Mesendoderm (in vitro differentiated cells): ENCODE results near the gene CDK9.
A peak's percentile ranks its signal among the peaks of the same experiment; 100 is the strongest.
"Not testable (repeated sequence)": the region's sequence is repeated elsewhere in the genome, so short reads cannot be mapped to it uniquely, and the experiment has no call there.

ENCODE experiments used
- DNase-seq: peaks from one replicate; pipeline ENCODE4 v3.0.0; 2013
- H2AK5ac ChIP-seq: 2 replicates; pipeline ENCODE4 v1.6.1; 2013; ENCODE audit warnings: low read length, inconsistent platforms
- H2BK120ac ChIP-seq: 2 replicates; pipeline ENCODE4 v1.6.1; 2013; ENCODE audit warnings: low read depth, mild to moderate bottlenecking, low read length, moderate library complexity, mixed read lengths
- H2BK15ac ChIP-seq: replicated peaks from 2 replicates; pipeline ENCODE4 v1.6.1; 2013; ENCODE audit warnings: low read depth, mild to moderate bottlenecking, moderate library complexity
- H2BK5ac ChIP-seq: 2 replicates; pipeline ENCODE4 v1.6.1; 2013; ENCODE audit warnings: low read length, inconsistent platforms
- H3K18ac ChIP-seq: 2 replicates; pipeline ENCODE4 v1.6.1; 2013; ENCODE audit warnings: mild to moderate bottlenecking, low read length, mixed read lengths
- H3K23ac ChIP-seq: one replicate; pipeline ENCODE4 v1.6.1; 2013; ENCODE audit warnings: low read length
- H3K27ac ChIP-seq: 2 replicates; pipeline ENCODE4 v1.5.1; 2013; ENCODE audit warnings: low read depth, mild to moderate bottlenecking, inconsistent platforms, low read length, moderate library complexity
- H3K27me3 ChIP-seq: 2 replicates; pipeline ENCODE4 v1.6.1; 2013; ENCODE audit warnings: low read length, control low read depth, mild to moderate bottlenecking, inconsistent platforms; ENCODE audit not compliant: insufficient read depth, poor library complexity
- H3K36me3 ChIP-seq: 2 replicates; pipeline ENCODE4 v1.6.1; 2013; ENCODE audit warnings: low read length, inconsistent platforms; ENCODE audit not compliant: control insufficient read depth, insufficient read depth
- H3K4ac ChIP-seq: one replicate; pipeline ENCODE4 v1.6.1; 2013; ENCODE audit warnings: low read depth, mild to moderate bottlenecking, low read length, moderate library complexity
- H3K4me1 ChIP-seq: 2 replicates; pipeline ENCODE4 v1.6.1; 2013; ENCODE audit warnings: low read depth, low read length, inconsistent platforms; ENCODE audit not compliant: control insufficient read depth
- H3K4me2 ChIP-seq: 2 replicates; pipeline ENCODE4 v1.6.1; 2013; ENCODE audit warnings: low read length
- H3K4me3 ChIP-seq: 2 replicates; pipeline ENCODE4 v1.5.1; 2013; ENCODE audit warnings: mild to moderate bottlenecking, low read length
- H3K56ac ChIP-seq: one replicate; pipeline ENCODE4 v1.6.1; 2013; ENCODE audit warnings: low read length
- H3K79me1 ChIP-seq: 2 replicates; pipeline ENCODE4 v1.6.1; 2013; ENCODE audit warnings: low read length, inconsistent platforms
- H3K79me2 ChIP-seq: 2 replicates; pipeline ENCODE4 v1.6.1; 2013; ENCODE audit warnings: mild to moderate bottlenecking, low read length; ENCODE audit not compliant: control insufficient read depth, insufficient read depth
- H3K9ac ChIP-seq: 2 replicates; pipeline ENCODE4 v1.6.1; 2013; ENCODE audit warnings: low read length, inconsistent platforms
- H4K5ac ChIP-seq: one replicate; pipeline ENCODE4 v1.6.1; 2013; ENCODE audit warnings: low read length
- H4K8ac ChIP-seq: one replicate; pipeline ENCODE4 v1.6.1; 2013; ENCODE audit warnings: low read depth, mild to moderate bottlenecking, control low read depth, low read length, moderate library complexity
- WGBS: extraction: QIAGEN DNeasy Blood & Tissue Kit; methylation state at CpG from one replicate; pipeline ENCODE4 v1.1.7; 2013; ENCODE audit warnings: low lambda C conversion rate, missing lambda C conversion rate; ENCODE audit not compliant: insufficient coverage; ENCODE audit errors: extremely low coverage; 5-methylcytosine and 5-hydroxymethylcytosine counted together

The CDK9 gene

GRCh38 chr9:127780126-127780885, 5.5 kb upstream of the CDK9 start:
- no peak overlapping the region for H3K18ac ChIP-seq
- H3K4me2 ChIP-seq = no peak overlapping the region
- no peaks in the 10 kb centered on the region for H3K4me1 ChIP-seq
- H3K23ac ChIP-seq = no peak overlapping the region
- H3K79me2 ChIP-seq = no peaks in the 10 kb centered on the region
- H3K4ac ChIP-seq = no peak overlapping the region
- H4K5ac ChIP-seq = no peak overlapping the region
- H3K4me3 ChIP-seq = no peak overlapping the region
- no peak overlapping the region for H2BK120ac ChIP-seq
- H3K79me1 ChIP-seq = no peaks in the 10 kb centered on the region
- H3K56ac ChIP-seq = no peak overlapping the region
- no peak for DNase-seq
- no peak overlapping the region for H2AK5ac ChIP-seq
- no peak overlapping the region for H4K8ac ChIP-seq
- H3K27ac ChIP-seq = no peak overlapping the region
- H2BK15ac ChIP-seq = no peak overlapping the region
- no peaks in the 10 kb centered on the region for H3K27me3 ChIP-seq
- no peak overlapping the region for H2BK5ac ChIP-seq
- no peaks in the 10 kb centered on the region for H3K36me3 ChIP-seq
- WGBS = no CpG with 5 or more reads among the region's 20 CpGs
- H3K9ac ChIP-seq = no peak overlapping the region

- WGBS = no CpG with 5 or more reads among the region's 9 CpGs
- H3K18ac ChIP-seq = not testable (repeated sequence)
Observed at GRCh38 chr9:127780909-127781308, 4.9 kb upstream of the CDK9 start.

GRCh38 chr9:127781806-127782205, 4.0 kb upstream of the CDK9 start:
- Histone ChIP-seq H3K23ac (no peak overlapping the region), H3K4me1 (no peaks in the 10 kb centered on the region), H3K56ac (no peak overlapping the region), H3K36me3 (no peaks in the 10 kb centered on the region), H2AK5ac (no peak overlapping the region), H3K27me3 (no peaks in the 10 kb centered on the region), H4K8ac (no peak overlapping the region), H2BK5ac (no peak overlapping the region), H3K4me2 (no peak overlapping the region), H2BK120ac (no peak overlapping the region), H3K27ac (no peak overlapping the region), H3K79me2 (peaks cover 2% of the 10 kb centered on the region), H3K4ac (no peak overlapping the region), H4K5ac (no peak overlapping the region), H2BK15ac (no peak overlapping the region), H3K79me1 (no peaks in the 10 kb centered on the region), H3K9ac (no peak overlapping the region), H3K4me3 (no peak overlapping the region), H3K18ac (no peak overlapping the region)
- WGBS = no CpG with 5 or more reads among the region's 4 CpGs
- no peak for DNase-seq

More at GRCh38 chr9:127780909-127781308, 4.9 kb upstream of the CDK9 start:
- not testable (repeated sequence) for H3K36me3 ChIP-seq, H3K79me2 ChIP-seq, H3K4me3 ChIP-seq, H4K5ac ChIP-seq, H4K8ac ChIP-seq, H3K27ac ChIP-seq, DNase-seq, H3K4ac ChIP-seq, H3K27me3 ChIP-seq, H3K9ac ChIP-seq, H3K79me1 ChIP-seq, H3K23ac ChIP-seq, H2AK5ac ChIP-seq, H2BK5ac ChIP-seq, H2BK15ac ChIP-seq, H3K4me2 ChIP-seq, H3K4me1 ChIP-seq, H2BK120ac ChIP-seq, H3K56ac ChIP-seq

- Histone ChIP-seq H4K8ac (no peak overlapping the region), H3K27me3 (no peaks in the 10 kb centered on the region), H3K27ac (no peak overlapping the region), H2BK5ac (no peak overlapping the region), H3K4me2 (no peak overlapping the region), H2AK5ac (no peak overlapping the region), H3K79me1 (peaks cover 11% of the 10 kb centered on the region), H3K4ac (no peak overlapping the region), H3K36me3 (peaks cover 13% of the 10 kb centered on the region), H3K4me1 (peaks cover 3% of the 10 kb centered on the region), H2BK120ac (no peak overlapping the region), H2BK15ac (no peak overlapping the region), H3K18ac (no peak overlapping the region), H3K56ac (no peak overlapping the region), H3K9ac (no peak overlapping the region), H3K79me2 (peaks cover 17% of the 10 kb centered on the region), H3K4me3 (no peak overlapping the region), H4K5ac (no peak overlapping the region), H3K23ac (no peak overlapping the region)
- DNase-seq = no peak
- WGBS = no CpG with 5 or more reads among the region's 20 CpGs
Observed at GRCh38 chr9:127783111-127784008, 2.5 kb upstream of the CDK9 start.

- Histone ChIP-seq H3K56ac (peak overlapping the region; percentile 76), H4K8ac (no peak overlapping the region), H3K4me2 (peak overlapping the region; percentile 79), H2BK15ac (no peak overlapping the region), H3K18ac (peak overlapping the region; percentile 88), H3K4ac (peak overlapping the region; percentile 64), H3K23ac (no peak overlapping the region), H3K36me3 (peaks cover 29% of the 10 kb centered on the region), H3K79me2 (peaks cover 32% of the 10 kb centered on the region), H3K27ac (peak overlapping the region; percentile 33), H2AK5ac (no peak overlapping the region), H4K5ac (no peak overlapping the region), H2BK5ac (no peak overlapping the region), H3K4me1 (peaks cover 3% of the 10 kb centered on the region), H2BK120ac (no peak overlapping the region), H3K4me3 (peak overlapping the region; percentile 58), H3K27me3 (no peaks in the 10 kb centered on the region), H3K9ac (peak overlapping the region; percentile 69), H3K79me1 (peaks cover 24% of the 10 kb centered on the region)
- no CpG with 5 or more reads among the region's 123 CpGs for WGBS
- peak; percentile 84 for DNase-seq
Observed at GRCh38 chr9:127785023-127785932, 556 bp upstream of the CDK9 start.
